ENCODE results near the gene CUBN.

Gene CUBN

DNA sequence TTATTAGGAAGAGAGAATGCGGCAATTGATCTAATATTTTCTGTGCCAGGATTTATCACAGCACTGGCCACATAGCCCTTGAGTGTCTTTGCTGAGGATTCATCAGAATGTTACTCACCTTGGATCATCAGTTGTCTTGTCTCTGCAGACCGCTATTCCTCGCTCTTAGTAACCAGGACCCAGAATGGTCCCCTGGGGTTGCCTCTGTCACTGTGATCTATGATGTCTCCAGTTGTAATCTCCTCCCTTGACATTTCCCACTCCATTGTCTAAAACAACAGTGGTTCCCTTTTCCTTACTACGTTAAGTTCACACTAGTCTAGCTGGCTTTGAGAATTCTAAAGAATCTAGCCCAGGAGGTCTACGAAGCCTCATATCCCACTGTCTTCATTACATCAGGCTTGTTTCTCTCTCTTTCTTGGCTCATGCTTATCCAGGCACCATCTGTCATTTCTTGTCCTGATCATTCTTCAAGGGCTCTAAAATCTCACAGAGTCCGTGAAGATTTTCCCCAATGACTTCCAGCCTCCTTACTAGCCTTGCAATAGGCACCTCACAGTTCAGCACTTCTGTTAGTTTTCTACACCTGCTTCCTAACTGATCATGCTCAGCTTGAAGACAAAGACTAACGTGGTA, 125.8 kb downstream of the CUBN start:
- Histone ChIP-seq H3K4me3 (no peak overlapping the region), H3K27ac (peak overlapping the region in 13 of 21 experiments; percentile 3 to 80 (median 55))

DNA sequence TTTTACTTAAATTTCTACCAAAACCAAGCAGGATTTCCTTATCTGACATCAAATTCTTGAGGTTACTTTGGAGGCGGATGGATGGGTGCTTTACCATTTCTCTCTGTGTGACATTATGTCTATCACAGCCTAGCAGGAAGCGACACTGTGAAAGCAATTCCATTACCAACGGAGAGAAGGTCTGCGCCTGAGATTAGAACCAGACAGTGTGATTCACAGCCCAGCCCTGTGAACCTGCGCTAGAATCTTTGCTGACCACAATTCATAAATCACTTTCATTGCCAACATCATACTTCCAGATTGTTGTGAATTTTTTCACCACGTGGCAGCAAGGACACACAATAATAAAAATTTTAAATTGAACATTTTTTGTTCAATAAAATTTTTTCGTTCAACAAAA, 126.5 kb downstream of the CUBN start:
- Histone ChIP-seq H3K27ac (peak overlapping the region in 18 of 21 experiments; percentile 3 to 83 (median 58)), H3K4me3 (no peak overlapping the region)

DNA sequence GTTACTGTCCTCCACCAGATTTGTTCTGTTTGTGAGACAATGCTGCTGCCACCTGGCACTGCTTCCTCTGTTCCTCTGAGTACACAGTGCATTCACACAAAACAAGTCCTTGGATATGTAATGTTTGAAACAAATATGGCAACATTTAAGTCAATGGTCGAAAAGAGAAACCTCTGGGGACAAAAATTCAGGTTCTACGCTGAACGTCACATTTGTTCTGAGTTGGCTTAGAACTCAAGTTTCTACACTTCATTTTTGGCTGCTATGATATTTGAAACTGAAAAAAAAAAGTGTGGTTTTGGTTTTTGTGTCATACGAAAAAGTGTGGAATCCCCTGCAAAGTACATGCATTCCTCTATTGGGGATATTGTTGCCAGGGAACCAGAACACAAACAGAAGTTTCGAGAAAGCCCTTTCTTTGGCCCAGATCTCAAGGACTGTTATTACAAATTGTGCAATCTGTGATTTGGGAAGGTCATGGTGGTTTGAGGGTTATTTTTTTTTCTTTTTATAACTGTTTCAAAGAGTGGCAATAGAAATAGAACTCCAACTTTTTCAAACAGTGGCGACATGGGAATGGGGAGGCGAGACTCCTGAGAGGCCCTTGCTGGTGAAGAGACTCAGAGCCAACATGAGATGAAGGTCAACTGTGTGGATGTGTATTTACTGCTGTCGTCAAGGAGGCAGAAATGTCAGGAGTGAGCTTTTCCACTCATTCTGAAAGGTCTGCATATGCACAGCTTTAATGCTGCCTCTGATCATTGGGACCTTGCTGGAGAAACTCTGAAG, 127.5 kb downstream of the CUBN start:
- H3K27ac ChIP-seq, result peak overlapping the region in 18 of 21 experiments; percentile 13 to 84 (median 68)
- no peak overlapping the region for H3K4me3 ChIP-seq

DNA sequence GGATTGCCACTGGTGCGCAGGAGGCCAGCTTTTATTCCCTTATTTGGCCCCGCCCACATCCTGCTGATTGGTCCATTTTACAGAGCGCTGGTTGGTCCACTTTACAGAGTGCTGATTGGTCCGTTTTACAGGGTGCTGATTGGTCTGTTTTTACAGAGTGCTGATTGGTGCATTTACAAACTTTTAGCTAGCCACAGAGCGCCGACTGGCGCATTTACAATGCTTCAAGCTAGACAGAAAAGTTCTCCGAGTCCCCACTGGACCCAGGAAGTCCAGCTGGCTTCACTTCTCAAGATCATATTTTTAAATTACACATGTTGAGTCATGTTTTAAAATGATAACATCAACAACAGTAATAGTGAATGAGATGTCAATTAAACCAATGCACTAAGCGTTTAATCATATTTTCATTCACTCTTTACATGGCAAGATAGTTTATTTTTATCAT, 128.3 kb downstream of the CUBN start:
- peak overlapping the region in 16 of 21 experiments; percentile 14 to 84 (median 69) for H3K27ac ChIP-seq
- H3K4me3 ChIP-seq, result no peak overlapping the region

DNA sequence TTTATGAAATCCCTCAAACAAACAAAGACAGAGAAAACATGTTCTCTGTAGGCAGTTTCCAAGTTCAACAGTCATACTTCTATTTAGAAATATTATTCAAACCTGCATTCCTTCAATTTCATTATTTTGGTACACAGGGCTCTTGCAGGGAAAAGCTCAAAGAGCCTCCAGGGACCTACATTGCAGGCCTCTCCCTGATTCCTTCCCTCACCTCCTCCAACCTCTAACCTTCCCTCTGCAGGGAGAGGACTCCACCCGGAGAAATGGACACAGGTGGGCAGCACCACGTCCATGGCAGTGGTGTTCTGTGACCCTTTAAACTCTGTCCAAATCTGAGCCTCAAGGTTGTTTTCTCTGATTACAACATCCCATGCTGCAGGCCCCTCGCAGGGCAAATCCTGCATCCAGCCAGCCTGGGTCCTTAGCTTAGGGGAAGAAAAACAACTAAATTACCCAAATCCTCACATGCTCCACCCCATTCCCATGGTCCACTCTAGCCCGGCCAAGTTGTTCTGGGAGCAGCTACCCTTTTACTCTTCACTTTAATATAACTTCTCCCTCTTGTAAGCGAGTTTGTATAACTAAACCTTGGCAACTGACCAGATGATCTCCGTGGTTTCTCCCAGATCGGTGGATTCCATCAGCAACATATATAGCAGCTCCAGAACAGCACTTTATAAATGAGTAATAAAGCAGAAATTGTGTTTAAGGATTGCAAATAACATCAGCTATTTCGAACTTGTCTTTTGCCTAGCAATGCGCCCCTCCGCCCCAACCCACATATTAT, 129.8 kb downstream of the CUBN start:
- peak overlapping the region in 5 of 21 experiments; percentile 39 to 56 (median 45) for H3K27ac ChIP-seq

DNA sequence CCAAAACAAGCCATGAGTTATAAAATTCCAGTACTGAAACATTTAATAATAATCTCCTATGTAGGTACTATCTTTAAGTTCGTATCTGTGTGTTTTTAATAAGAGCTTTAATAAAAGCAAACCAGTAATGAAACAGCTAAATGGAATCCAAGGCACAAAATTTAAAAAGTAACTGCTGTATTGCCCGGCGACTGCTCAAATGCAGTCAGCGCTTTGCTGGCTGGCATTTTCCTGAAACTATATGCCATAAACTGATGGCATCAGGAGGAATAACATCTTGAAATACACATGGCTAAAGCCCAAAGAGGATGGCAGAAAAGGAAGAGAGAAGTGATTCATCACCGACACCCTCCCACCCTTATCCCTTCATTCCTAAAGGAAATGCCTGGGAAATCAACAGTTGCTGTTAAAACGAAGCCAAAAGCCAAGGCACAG, 133.1 kb downstream of the CUBN start:
- H3K27ac ChIP-seq, result peak overlapping the region in 16 of 21 experiments; percentile 17 to 79 (median 48)

More for the DNA sequence above, 129.8 kb downstream of the CUBN start:
- H3K4me3 ChIP-seq, result no peak overlapping the region

DNA sequence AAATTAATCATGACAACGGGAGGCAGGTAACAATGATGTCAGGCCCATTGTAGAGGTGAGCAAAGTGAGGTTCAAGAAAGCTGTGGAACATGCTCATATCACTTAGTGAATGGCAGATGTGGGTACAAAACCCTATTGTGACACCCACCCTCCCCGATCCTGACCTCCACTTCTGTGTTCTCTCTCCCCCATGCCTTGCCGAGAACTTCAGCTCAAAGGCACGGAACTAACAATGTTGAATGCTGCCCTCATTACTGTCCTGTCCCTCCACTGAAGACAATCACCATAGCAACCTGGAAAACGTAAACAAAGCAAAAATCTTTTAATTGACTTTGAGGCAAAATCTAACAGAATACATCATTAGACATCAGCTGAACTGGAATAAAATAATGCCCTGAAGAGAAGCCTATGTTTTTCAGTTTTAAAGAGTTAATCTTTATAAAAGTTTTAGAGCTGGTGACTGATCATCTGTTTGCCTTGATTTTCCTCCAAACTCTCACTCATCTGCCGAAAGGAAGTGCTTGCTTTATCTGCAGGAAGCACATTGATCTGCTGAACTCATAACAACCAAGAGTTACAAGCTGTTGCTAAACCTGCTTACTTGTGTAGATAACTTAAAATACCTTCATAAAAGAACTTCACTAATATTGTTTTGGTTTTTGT, 133.6 kb downstream of the CUBN start:
- no peak overlapping the region for H3K4me3 ChIP-seq
- peak overlapping the region in 14 of 21 experiments; percentile 17 to 79 (median 39) for H3K27ac ChIP-seq

More for the DNA sequence above, 133.1 kb downstream of the CUBN start:
- H3K4me3 ChIP-seq, result no peak overlapping the region

DNA sequence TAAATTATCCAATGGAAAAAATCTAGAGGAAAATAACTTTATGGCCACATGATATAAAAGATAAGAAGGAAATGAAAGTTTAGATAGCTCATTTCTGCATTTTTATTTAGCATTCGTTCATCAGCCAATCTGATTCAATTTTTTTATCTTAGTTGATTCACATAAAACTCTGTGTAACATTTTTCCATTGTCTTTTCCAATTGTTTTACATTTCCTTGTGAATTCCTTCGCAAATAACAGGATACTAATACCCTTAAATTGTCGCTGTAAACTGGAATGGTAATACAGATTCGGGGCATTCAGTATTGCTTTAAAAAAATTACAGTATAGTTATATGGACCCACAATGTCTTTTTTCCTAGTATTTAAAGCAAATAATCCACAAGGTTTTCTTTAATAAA, 136.4 kb downstream of the CUBN start:
- Histone ChIP-seq H3K27ac (peak overlapping the region in 8 of 21 experiments; percentile 2 to 81 (median 43)), H3K4me3 (no peak overlapping the region)

DNA sequence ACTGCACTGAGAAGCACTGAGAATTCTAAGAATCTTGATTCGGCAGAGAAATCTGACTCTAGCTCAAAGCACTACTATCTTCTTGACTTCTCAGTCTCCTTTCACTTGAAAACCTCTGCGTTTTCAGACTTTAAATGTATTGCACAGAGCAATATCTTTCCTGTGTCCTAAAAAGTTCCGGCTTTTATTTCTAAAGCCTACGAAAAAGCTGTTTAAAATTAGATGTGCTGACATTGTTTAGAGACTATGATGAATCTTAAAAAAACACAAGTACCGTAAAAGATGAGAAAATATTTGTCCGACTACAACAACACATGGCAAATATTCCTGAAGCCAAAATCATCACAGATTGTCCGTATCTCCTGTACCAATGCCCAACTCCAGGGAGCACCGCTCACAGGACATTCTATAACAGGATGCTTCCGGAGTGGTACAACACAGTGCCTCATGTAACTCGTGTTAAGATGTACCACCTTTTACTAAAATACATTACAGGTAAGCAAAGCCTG, 136.9 kb downstream of the CUBN start:
- peak overlapping the region in 13 of 21 experiments; percentile 2 to 81 (median 42) for H3K27ac ChIP-seq
- H3K4me3 ChIP-seq, result no peak overlapping the region

DNA sequence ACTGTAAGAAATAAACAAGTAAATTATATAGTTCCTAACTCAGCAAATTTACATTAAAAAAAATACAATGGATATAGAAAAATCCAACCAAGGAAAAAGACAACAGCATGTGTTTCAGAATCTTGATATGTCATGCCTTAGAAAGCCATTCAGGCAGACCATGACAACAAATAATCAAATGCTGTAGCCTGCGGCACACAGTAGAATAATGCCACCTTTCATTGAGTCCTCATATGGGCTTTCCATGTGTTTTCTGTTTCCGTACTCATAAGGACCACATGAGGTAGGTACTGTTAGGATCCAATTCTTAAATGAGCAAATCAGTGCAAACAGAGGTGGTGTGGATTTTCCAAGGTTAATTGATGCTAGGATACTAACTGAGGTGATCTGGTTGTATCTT, 138.6 kb downstream of the CUBN start:
- H3K4me3 ChIP-seq, result no peak overlapping the region
- peak overlapping the region in 1 of 21 experiments; percentile 52 for H3K27ac ChIP-seq

DNA sequence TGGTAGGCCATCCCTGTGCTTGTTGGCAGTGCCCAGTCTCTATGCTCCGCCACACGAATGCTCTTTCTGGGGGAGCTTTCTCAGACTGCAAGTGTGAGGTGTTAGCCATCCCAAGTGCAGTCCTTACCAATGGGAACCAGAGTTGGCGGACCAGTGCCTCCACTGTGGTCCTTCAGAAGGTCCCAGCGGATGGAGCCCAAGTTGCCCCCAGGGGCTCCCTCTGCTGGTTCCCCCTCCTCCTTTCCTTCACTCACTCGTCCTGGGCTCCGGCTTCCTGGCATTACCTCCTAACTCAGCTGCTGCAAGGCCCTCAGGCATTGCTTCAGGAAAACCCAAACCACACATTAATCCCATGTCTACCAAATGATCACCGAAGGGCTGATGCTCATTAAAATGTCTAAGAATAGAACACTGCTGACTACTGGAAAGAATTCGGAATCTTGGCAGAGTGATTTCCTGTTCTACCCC, 139.8 kb downstream of the CUBN start:
- Histone ChIP-seq H3K27ac (peak overlapping the region in 6 of 21 experiments; percentile 3 to 66 (median 37)), H3K4me3 (no peak overlapping the region)

DNA sequence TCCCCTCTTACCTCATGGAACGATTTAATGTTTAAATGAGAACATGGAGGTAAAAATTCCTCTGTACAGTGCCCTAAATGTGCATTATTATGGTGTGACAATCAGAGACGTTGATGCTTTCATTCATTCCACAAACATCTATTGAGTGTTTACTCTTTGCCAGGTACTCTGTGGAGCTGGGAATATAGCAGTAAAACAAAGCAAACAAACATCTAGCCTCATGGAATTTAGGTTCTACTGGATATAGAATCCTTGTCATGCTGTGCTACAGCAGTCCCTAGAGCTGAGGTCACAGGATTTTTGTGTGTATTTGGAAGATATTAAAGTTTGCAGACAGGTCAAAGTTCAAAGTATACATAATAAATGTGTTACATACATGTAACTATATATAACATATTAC, 140.7 kb downstream of the CUBN start:
- peak overlapping the region in 4 of 21 experiments; percentile 76 to 96 (median 88) for H3K27ac ChIP-seq

DNA sequence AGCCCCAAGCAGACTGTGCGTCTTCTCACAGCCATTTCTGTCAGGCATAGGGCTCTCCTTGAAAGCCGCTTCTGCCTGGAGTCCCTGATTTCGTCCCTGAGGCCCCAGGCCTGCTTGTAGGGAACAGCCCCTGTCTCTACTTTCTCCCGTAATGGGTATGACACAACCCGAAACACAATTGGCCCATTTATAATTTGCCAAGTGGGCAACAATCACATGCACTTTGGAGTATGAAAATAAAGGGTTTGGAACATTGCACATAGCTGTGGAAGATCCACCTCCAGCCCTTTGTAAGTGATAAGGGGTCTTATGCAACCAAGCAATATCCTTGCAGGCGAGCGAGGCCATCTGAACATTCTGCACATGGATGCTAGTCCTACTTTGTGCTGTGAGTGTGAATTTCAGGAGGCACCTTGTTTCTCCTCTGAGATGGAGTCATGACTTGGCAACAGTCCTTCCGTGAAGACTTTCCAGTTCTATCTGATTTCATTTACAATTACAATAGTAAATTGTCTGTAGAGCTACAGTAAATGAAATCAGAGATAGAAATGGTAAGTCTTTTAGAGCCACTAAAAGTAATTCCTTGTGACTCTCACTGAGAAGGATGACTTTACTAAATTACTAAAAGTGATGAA, 141.5 kb downstream of the CUBN start:
- peak overlapping the region in 20 of 21 experiments; percentile 31 to 96 (median 76) for H3K27ac ChIP-seq
- no peak overlapping the region for H3K4me3 ChIP-seq

More for the DNA sequence above, 140.7 kb downstream of the CUBN start:
- no peak overlapping the region for H3K4me3 ChIP-seq

DNA sequence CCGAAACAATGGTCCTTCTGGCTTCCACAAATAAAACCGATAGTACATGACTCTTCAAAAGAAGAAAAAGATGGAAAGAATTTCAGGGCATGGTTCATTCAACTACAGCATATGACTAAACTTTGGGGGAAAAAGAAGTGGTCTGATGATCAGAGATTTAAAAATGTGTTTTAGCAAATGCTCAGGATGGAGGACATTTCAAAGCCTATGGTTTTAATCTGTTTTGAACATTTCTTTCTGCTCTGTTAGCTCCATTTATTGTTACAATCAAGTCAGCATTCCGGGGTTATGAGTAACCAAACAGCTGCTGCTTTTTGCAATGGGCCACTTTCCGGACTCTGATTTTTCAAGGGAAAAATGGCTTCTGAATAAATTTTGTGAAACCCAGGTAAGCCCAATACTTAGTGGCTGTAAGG, 142.4 kb downstream of the CUBN start:
- H3K27ac ChIP-seq, result peak overlapping the region in 20 of 21 experiments; percentile 31 to 96 (median 77)

DNA sequence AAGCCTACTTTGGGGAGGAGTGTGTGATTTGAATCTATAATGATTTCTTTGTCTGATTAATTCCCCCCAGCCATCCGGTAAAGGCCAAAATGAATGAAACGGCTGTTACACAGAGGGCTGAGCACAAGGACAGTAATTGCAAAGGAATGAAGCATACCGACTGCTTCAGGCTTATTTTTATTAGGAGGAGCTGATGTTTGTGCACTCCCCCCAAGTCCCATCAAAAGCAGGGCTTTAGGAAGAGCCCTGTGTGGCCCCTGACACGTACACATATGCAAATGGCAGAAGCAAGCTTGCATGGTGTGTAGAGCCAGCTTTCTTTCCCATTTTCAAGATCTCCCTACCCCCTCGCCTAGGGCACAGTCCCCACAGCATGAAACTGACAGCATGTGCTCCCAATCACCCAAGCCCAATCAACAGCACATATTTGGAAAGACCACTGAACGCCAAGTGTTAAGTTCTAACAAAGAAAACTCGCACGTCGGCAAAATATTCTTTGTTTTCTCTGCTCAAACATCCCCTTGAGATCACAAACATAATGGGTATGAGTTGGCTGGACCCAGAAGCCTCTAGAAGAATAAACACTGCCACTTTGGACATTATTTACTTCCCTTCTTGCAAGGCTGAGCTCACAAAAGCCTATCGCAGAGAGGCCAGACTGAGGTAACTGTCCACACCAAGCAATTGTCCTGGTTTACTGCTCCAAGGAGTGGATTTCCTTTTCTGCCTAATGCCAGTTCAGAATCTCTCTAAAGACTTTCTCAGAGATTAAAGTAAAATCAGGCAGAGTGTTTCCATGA, 143.0 kb downstream of the CUBN start:
- H3K27ac ChIP-seq, result peak overlapping the region in 20 of 21 experiments; percentile 31 to 96 (median 78)
- no peak overlapping the region for H3K4me3 ChIP-seq

More for the DNA sequence above, 142.4 kb downstream of the CUBN start:
- H3K4me3 ChIP-seq, result no peak overlapping the region

DNA sequence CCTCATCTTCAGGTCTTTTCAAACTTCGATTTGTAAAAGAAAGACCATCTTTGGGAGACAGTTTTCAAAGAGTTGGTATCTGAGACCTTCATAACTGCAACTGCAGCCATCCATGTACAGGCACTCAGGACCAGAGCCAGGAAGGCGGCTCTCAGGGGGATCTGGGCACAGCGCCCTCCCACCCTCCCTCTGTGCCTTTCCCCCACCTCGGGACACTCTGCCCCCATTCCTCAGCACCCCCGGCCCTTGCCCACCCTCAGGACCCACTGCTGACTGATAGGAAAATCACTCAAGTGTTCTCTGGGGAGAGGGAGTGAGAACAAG, 143.6 kb downstream of the CUBN start:
- Histone ChIP-seq H3K27ac (peak overlapping the region in 20 of 21 experiments; percentile 31 to 96 (median 78)), H3K4me3 (no peak overlapping the region)

DNA sequence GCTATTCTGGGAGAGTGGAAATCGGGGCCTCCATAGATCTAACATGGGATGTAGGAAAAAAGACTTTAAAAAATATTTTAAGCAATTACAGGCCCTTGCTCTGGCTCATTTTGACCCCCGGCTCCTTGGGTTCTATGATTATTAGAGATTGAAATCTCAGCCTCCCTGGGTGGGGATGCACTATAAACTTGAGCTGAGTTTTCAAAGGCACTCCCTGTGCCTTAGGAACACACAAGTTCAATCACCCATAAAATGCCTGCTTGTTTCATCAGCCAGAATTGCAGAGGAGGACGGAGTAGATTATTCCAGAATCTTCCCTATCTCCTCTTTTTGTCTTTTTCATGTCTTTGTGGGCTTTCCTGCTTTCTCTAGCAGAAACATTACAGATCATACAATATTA, 145.4 kb downstream of the CUBN start:
- Histone ChIP-seq H3K4me3 (no peak overlapping the region), H3K27ac (peak overlapping the region in 1 of 21 experiments; percentile 3)

DNA sequence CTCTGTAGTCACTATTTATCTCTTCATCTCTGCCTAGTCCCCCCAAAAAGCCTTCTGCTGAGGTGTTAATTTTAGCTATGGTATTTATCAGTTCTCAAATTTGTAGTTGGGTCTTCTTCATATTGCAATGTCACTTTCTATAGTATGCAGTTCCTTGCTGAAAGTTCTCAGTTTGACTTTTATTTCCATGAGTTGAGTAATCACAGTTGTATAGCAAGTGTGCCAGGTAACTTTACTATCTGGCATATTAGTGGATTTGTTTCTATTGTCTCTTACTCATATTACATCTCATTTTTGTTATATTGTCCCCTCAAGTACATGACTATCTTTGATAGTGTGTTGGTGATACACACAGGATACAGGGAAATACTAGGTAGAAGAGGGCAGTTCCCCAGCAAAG, 152.8 kb downstream of the CUBN start:
- Histone ChIP-seq H3K27ac (no peak overlapping the region), H3K4me3 (no peak overlapping the region)
